ACC112 (cell line): ENCODE measurements around the gene CAV1.

Source experiments
- H2AFZ ChIP-seq: fragments of 200-600 bp; sonication (generic); one replicate; pipeline ENCODE4 v1.6.0; 2017; ENCODE audit warnings: antibody characterized with exemption, low read length; ENCODE audit not compliant: unreplicated experiment
- H3K27ac ChIP-seq: fragments of 200-600 bp; sonication (generic); 2 replicates; pipeline ENCODE4 v1.5.1; 2014; ENCODE audit warnings: low read depth, mild to moderate bottlenecking, antibody characterized with exemption, low read length, moderate library complexity
- H3K27me3 ChIP-seq: fragments of 200-600 bp; sonication (generic); 2 replicates; pipeline ENCODE4 v1.6.1; 2014; ENCODE audit warnings: mild to moderate bottlenecking, antibody characterized with exemption, low read length, moderate library complexity, mixed read lengths; ENCODE audit not compliant: insufficient read depth
- H3K36me3 ChIP-seq: fragments of 200-600 bp; sonication (generic); 2 replicates; pipeline ENCODE4 v1.6.1; 2016; ENCODE audit warnings: mild to moderate bottlenecking, antibody characterized with exemption, low read length, moderate library complexity, mixed read lengths; ENCODE audit not compliant: insufficient read depth
- H3K4me1 ChIP-seq: fragments of 200-600 bp; sonication (generic); one replicate; pipeline ENCODE4 v1.6.1; 2016; ENCODE audit warnings: low read length, mixed read lengths; ENCODE audit not compliant: insufficient read depth, unreplicated experiment, control insufficient read depth
- H3K4me3 ChIP-seq: fragments of 200-600 bp; sonication (generic); 2 replicates; pipeline ENCODE4 v1.5.1; 2014; ENCODE audit warnings: mild to moderate bottlenecking, low read depth, low read length
- H3K79me2 ChIP-seq: fragments of 200-600 bp; sonication (generic); one replicate; pipeline ENCODE4 v1.6.0; 2016; ENCODE audit warnings: low read length; ENCODE audit not compliant: control insufficient read depth, unreplicated experiment, insufficient read depth

The CAV1 gene

GRCh38 chr7:116545411-116545993 lies 20.7 kb downstream of the CAV1 start:
- H3K79me2 ChIP-seq, result peaks cover 90% of the 10 kb centered on the region
- H3K4me1 ChIP-seq, result peaks cover 71% of the 10 kb centered on the region
- H3K27me3 ChIP-seq, result no peaks in the 10 kb centered on the region
- no peak overlapping the region for H2AFZ ChIP-seq
- H3K27ac ChIP-seq, result peak overlapping the region; percentile 87
- H3K36me3 ChIP-seq, result peaks cover 66% of the 10 kb centered on the region
- H3K4me3 ChIP-seq, result no peak overlapping the region

- Histone ChIP-seq H3K27ac (peak overlapping the region; percentile 87), H3K36me3 (peaks cover 69% of the 10 kb centered on the region), H3K27me3 (no peaks in the 10 kb centered on the region), H3K4me1 (peaks cover 66% of the 10 kb centered on the region), H3K4me3 (no peak overlapping the region), H3K79me2 (peaks cover 90% of the 10 kb centered on the region), H2AFZ (no peak overlapping the region)
Measured at GRCh38 chr7:116546054-116546453, 21.2 kb downstream of the CAV1 start.

- Histone ChIP-seq H3K27me3 (no peaks in the 10 kb centered on the region), H3K36me3 (peaks cover 77% of the 10 kb centered on the region), H3K79me2 (peaks cover 91% of the 10 kb centered on the region), H2AFZ (no peak overlapping the region), H3K4me3 (no peak overlapping the region), H3K27ac (peak overlapping the region; percentile 78), H3K4me1 (peaks cover 66% of the 10 kb centered on the region)
Measured at GRCh38 chr7:116546916-116547315, 22.1 kb downstream of the CAV1 start.

GRCh38 chr7:116547347-116547746 lies 22.5 kb downstream of the CAV1 start:
- Histone ChIP-seq H3K36me3 (peaks cover 82% of the 10 kb centered on the region), H3K27me3 (no peaks in the 10 kb centered on the region), H3K27ac (peak overlapping the region; percentile 78), H3K79me2 (peaks cover 94% of the 10 kb centered on the region), H3K4me3 (no peak overlapping the region), H2AFZ (no peak overlapping the region), H3K4me1 (peaks cover 66% of the 10 kb centered on the region)

- H3K4me1 ChIP-seq, result peaks cover 66% of the 10 kb centered on the region
- no peaks in the 10 kb centered on the region for H3K27me3 ChIP-seq
- no peak overlapping the region for H2AFZ ChIP-seq
- H3K79me2 ChIP-seq, result peaks cover 94% of the 10 kb centered on the region
- H3K4me3 ChIP-seq, result no peak overlapping the region
- peak overlapping the region; percentile 78 for H3K27ac ChIP-seq
- peaks cover 84% of the 10 kb centered on the region for H3K36me3 ChIP-seq
Measured at GRCh38 chr7:116548506-116548905, 23.7 kb downstream of the CAV1 start.

GRCh38 chr7:116549370-116549769 lies 24.5 kb downstream of the CAV1 start:
- Histone ChIP-seq H3K79me2 (peaks cover 95% of the 10 kb centered on the region), H3K27me3 (no peaks in the 10 kb centered on the region), H3K4me3 (no peak overlapping the region), H3K27ac (peak overlapping the region; percentile 24; the same call in 1 of the 2 replicates), H3K36me3 (peaks cover 86% of the 10 kb centered on the region), H2AFZ (no peak overlapping the region), H3K4me1 (peaks cover 67% of the 10 kb centered on the region)

GRCh38 chr7:116551692-116552091 lies 26.9 kb downstream of the CAV1 start:
- peaks cover 76% of the 10 kb centered on the region for H3K36me3 ChIP-seq
- peaks cover 92% of the 10 kb centered on the region for H3K79me2 ChIP-seq
- peaks cover 64% of the 10 kb centered on the region for H3K4me1 ChIP-seq
- no peaks in the 10 kb centered on the region for H3K27me3 ChIP-seq
- H3K27ac ChIP-seq, result peak overlapping the region; percentile 53
- no peak overlapping the region for H3K4me3 ChIP-seq
- no peak overlapping the region for H2AFZ ChIP-seq

- H3K36me3 ChIP-seq, result peaks cover 80% of the 10 kb centered on the region
- no peak overlapping the region for H3K4me3 ChIP-seq
- peak overlapping the region; percentile 53 for H3K27ac ChIP-seq
- peaks cover 90% of the 10 kb centered on the region for H3K79me2 ChIP-seq
- peaks cover 60% of the 10 kb centered on the region for H3K4me1 ChIP-seq
- H3K27me3 ChIP-seq, result no peaks in the 10 kb centered on the region
- H2AFZ ChIP-seq, result no peak overlapping the region
Measured at GRCh38 chr7:116552602-116553001, 27.8 kb downstream of the CAV1 start.

GRCh38 chr7:116553168-116553964 lies 28.5 kb downstream of the CAV1 start:
- peaks cover 54% of the 10 kb centered on the region for H3K4me1 ChIP-seq
- H3K27me3 ChIP-seq, result no peaks in the 10 kb centered on the region
- H3K36me3 ChIP-seq, result peaks cover 81% of the 10 kb centered on the region
- H2AFZ ChIP-seq, result no peak overlapping the region
- H3K79me2 ChIP-seq, result peaks cover 87% of the 10 kb centered on the region
- H3K4me3 ChIP-seq, result no peak overlapping the region
- peak overlapping the region; percentile 53 for H3K27ac ChIP-seq

GRCh38 chr7:116554436-116554835 lies 29.6 kb downstream of the CAV1 start:
- peak overlapping the region; percentile 53 for H3K27ac ChIP-seq
- no peaks in the 10 kb centered on the region for H3K27me3 ChIP-seq
- H3K36me3 ChIP-seq, result peaks cover 82% of the 10 kb centered on the region
- no peak overlapping the region for H3K4me3 ChIP-seq
- H3K4me1 ChIP-seq, result peaks cover 50% of the 10 kb centered on the region
- no peak overlapping the region for H2AFZ ChIP-seq
- H3K79me2 ChIP-seq, result peaks cover 83% of the 10 kb centered on the region

GRCh38 chr7:116554911-116555310 lies 30.1 kb downstream of the CAV1 start:
- no peaks in the 10 kb centered on the region for H3K27me3 ChIP-seq
- peaks cover 51% of the 10 kb centered on the region for H3K4me1 ChIP-seq
- H3K4me3 ChIP-seq, result no peak overlapping the region
- peak overlapping the region; percentile 53; the same call in 1 of the 2 replicates for H3K27ac ChIP-seq
- H3K36me3 ChIP-seq, result peaks cover 82% of the 10 kb centered on the region
- H2AFZ ChIP-seq, result no peak overlapping the region
- H3K79me2 ChIP-seq, result peaks cover 80% of the 10 kb centered on the region
